ENCODE measurements around the gene EIF3A. TPM values are rescaled to one million over a fixed set of nuclear protein-coding genes. Genes with fewer than 3 reads are reported as not detected.
"Not testable (repeated sequence)": the region's sequence is repeated elsewhere in the genome, so short reads cannot be mapped to it uniquely, and the experiment has no call there.

The EIF3A gene
- polyA plus RNA-seq, 3 donors = 59.4 to 112 (median 98.6) TPM

- no peak overlapping the region for H3K27ac ChIP-seq (ENCODE audit: low read depth, low read length)
- WGBS, 3 donors = 53 to 62% (median 59%) methylated on average over 11 to 12 of the region's 12 CpGs
Observed at GRCh38 chr10:119103241-119103902, 22.8 kb upstream of the EIF3A start.

- WGBS, 3 donors = 66 to 75% (median 73%) methylated on average over 10 of the region's 10 CpGs
- no peak overlapping the region for H3K27ac ChIP-seq (ENCODE audit: low read depth, low read length)
Observed at GRCh38 chr10:119101366-119102098, 20.9 kb upstream of the EIF3A start.

GRCh38 chr10:119100434-119101238 is 20.0 kb upstream of the EIF3A start:
- no peak overlapping the region for H3K27ac ChIP-seq (ENCODE audit: low read depth, low read length)
- WGBS, 3 donors = 65 to 81% (median 72%) methylated on average over 3 of the region's 3 CpGs

GRCh38 chr10:119098576-119098975 is 18.0 kb upstream of the EIF3A start:
- H3K27ac ChIP-seq (ENCODE audit: low read depth, low read length) = no peak overlapping the region
- 90 to 95% (median 94%) methylated on average over 3 of the region's 3 CpGs for WGBS, 3 donors

- not testable (repeated sequence) for H3K27ac ChIP-seq (ENCODE audit: low read depth, low read length)
- WGBS, 3 donors = 94 to 97% (median 97%) methylated on average over 12 of the region's 12 CpGs
Observed at GRCh38 chr10:119096641-119097415, 16.2 kb upstream of the EIF3A start.

- whole genome bisulfite sequencing, 3 donors = 75 to 92% (median 81%) methylated on average over 4 of the region's 4 CpGs
- H3K27ac ChIP-seq (ENCODE audit: low read depth, low read length) = no peak overlapping the region
Observed at GRCh38 chr10:119095640-119096039, 15.0 kb upstream of the EIF3A start.

GRCh38 chr10:119090968-119091367 is 10.4 kb upstream of the EIF3A start:
- WGBS, 3 donors = 48 to 73% (median 61%) methylated on average over 5 of the region's 5 CpGs
- no peak overlapping the region for H3K27ac ChIP-seq (ENCODE audit: low read depth, low read length)

GRCh38 chr10:119090026-119090795 is 9.6 kb upstream of the EIF3A start:
- 85 to 86% (median 85%) methylated on average over 13 of the region's 13 CpGs for WGBS, 3 donors
- no peak overlapping the region for H3K27ac ChIP-seq (ENCODE audit: low read depth, low read length)

GRCh38 chr10:119087271-119087882 is 6.8 kb upstream of the EIF3A start:
- WGBS, 3 donors = 49 to 64% (median 60%) methylated on average over 4 of the region's 4 CpGs

GRCh38 chr10:119084896-119085295 is 4.3 kb upstream of the EIF3A start:
- H3K27ac ChIP-seq (ENCODE audit: low read depth, low read length) = no peak overlapping the region
- WGBS, 3 donors = 90 to 93% (median 93%) methylated on average over 11 of the region's 11 CpGs

More at GRCh38 chr10:119087271-119087882, 6.8 kb upstream of the EIF3A start:
- H3K27ac ChIP-seq (ENCODE audit: low read depth, low read length) = no peak overlapping the region

- 0% methylated on average over 45 to 48 of the region's 48 CpGs for WGBS, 3 donors
- H3K27ac ChIP-seq (ENCODE audit: low read depth, low read length) = peak overlapping the region; percentile 96
Observed at GRCh38 chr10:119079599-119080520, 757 bp downstream of the EIF3A start.

- WGBS, 3 donors = 20 to 33% (median 30%) methylated on average over 10 of the region's 10 CpGs
- H3K27ac ChIP-seq (ENCODE audit: low read depth, low read length) = no peak overlapping the region
Observed at GRCh38 chr10:119078422-119079179, 2.0 kb downstream of the EIF3A start.

GRCh38 chr10:119073584-119073983 is 7.0 kb downstream of the EIF3A start:
- 66 to 79% (median 72%) methylated on average over 6 of the region's 6 CpGs for WGBS, 3 donors

GRCh38 chr10:119070395-119071165 is 10.0 kb downstream of the EIF3A start:
- no peak overlapping the region for H3K27ac ChIP-seq (ENCODE audit: low read depth, low read length)
- WGBS, 3 donors = 92 to 96% (median 95%) methylated on average over 9 of the region's 9 CpGs

More at GRCh38 chr10:119073584-119073983, 7.0 kb downstream of the EIF3A start:
- no peak overlapping the region for H3K27ac ChIP-seq (ENCODE audit: low read depth, low read length)

- WGBS, 3 donors = 94 to 99% (median 94%) methylated on average over 2 of the region's 2 CpGs
- no peak overlapping the region for H3K27ac ChIP-seq (ENCODE audit: low read depth, low read length)
Observed at GRCh38 chr10:119061926-119062325, 18.7 kb downstream of the EIF3A start.

Measured in adipose tissue (tissue), 3 donors.